HG03442 (cell line): ENCODE data around the gene ARMH4.
A peak's percentile ranks its signal among the peaks of the same experiment; 100 is the strongest.

ENCODE experiments used
- ATAC-seq: cut with Tn5 transposase; IDR thresholded peaks from one replicate; pipeline ENCODE4 v1.9.1; 2021; ENCODE audit warnings: mild to moderate bottlenecking, moderate library complexity; ENCODE audit not compliant: unreplicated experiment

ARMH4 gene

DNA sequence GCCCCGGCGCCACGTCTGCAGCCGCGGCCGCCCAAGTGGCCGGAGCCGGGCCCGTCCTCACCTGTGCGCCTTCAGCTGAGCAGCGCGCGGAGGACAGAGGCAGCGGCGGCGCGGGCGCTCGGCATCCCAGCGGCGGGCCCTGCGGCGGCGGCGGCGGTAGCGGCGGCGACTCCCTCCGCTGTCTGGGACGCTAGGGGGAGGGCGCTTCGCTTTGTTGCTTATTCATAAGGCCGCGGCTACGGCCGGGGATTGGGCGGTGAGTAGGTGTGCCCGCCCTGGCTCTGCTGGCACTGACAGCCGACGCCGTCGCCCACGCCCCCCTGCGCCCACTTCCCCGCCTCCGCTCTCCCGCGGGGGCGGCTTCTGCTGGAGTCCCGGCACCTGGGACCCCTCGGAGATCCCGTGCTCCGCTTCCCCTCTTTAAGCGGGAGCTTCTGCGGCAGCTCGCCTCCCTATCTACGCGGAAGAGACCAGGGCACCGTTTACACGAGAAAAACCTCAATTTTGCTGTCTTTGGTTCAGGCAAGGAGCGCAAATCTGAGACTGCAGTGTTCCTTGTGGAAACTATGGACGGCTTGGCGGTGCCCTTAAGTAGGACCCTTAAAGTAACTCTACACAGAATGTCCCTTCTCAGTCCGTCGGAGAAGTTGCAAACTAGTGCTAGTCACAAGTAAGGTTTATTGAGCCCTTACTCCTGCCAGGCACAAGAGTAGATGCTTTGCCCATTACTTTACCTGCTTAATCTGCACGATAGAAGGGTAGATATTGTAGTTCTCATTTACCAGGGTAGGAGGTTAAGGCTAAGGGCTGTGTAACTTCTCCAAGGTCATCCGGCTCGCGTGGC is at the start of gene ARMH4:
Gene ARMH4, minus strand, starts transcription at position 200 of the 844 bp plus-strand sequence. CDS start 12,855 bp downstream, outside the sequence.
- peak; percentile 97 for ATAC-seq

- no peak for ATAC-seq
Observed at GRCh38 chr14:58200846-58201245, 48.8 kb upstream of the ARMH4 start.

DNA sequence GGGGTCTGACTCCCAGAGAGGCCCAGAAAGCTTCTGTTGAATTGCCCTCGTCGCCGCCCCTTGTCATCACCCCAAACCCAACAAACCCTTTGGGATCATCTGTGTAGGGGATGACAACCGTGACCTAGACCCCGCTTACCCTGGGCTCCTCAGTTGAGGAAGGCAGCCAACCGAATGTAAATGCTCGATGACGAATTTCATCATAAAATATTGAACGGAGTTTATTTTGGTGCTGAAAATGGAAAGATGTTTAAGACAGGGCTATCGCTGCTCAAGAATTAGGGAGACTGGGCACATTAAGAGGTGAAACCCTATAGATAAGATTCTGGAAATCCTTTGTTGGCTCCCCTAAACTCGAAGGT is 48.4 kb upstream of the ARMH4 start:
- ATAC-seq = peak; percentile 3

GRCh38 chr14:58199726-58200479 is 47.9 kb upstream of the ARMH4 start, which contains the start of gene ACTR10:
Gene ACTR10 (plus strand): TSS chr14:58200149. CDS start chr14:58200218, 69 bp downstream.
- ATAC-seq = peak; percentile 91

DNA sequence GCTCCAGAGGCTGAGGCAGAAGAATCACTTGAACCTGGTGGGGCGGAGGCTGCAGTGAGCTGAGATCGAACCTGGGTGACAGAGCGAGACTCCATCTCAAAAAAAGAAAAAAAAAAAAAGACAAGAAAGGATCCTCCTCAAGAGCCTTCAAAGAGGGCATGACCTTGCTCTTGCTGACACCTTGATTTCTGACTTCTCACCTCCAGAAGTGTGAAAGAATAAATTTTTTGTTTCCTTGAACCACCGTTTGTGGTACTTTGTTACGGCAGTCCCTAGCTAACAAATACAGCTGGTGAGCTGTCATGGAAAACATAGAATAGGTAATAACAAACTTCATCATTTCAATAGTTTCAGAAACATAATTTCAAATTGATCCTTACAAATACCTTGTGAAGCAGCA is 46.1 kb upstream of the ARMH4 start:
- ATAC-seq = no peak

DNA sequence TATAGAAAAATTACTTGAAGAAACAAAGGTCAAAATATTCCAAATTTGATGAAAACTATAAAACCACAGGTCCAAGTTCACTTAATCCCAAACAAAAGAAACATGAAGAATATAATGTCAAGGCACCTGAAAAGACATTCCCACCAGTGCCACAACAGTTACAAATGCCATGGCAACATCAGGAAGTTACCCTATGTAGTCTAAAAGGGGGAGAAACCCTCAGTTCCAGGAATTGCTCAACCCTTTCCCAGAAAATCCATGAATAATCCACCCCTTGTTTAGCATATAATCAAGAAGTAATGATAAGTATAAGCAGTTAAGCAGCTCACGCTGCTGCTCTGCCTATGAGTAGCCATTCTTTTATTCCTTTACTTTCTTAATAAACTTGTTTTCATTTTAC is 44.2 kb upstream of the ARMH4 start:
- ATAC-seq = no peak

DNA sequence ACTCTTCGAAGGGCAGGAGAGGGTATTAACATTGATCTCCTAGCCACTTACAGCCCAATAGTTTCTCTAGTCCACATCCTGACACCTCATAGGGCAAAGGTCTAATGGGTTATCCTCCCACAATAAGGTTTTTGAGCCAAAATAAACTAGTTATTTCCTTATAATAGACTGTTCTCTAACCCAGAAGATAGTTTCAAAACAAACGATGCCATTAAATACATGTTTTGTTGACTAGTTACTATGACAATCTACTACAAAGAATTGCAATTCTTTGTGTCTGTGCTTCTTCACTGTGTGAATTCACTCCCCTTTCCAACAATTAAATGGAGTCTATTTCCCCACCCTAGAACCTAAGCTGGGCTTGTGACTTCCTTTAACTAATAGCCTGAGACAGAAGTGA is 41.5 kb upstream of the ARMH4 start:
- no peak for ATAC-seq

GRCh38 chr14:58191763-58192601 is 40.0 kb upstream of the ARMH4 start:
- ATAC-seq = no peak

DNA sequence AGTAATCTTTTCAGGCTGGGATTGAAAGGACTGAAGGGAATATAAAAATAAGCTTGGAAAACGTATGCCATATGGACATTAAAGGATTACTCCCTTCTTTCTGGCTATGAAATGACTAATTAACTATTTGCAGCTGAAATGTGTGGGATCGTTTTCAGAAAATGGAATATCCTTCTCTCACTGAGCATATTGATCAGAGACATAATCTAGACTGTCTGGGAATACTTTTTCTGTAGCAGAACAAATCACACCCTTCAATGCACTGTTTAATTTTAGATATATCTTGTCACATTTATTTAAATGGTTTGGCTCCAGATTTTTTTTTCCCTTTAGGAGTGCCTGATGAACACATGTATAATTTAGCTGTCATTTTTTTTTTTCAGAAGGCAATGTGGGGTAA is 37.2 kb upstream of the ARMH4 start:
- no peak for ATAC-seq

DNA sequence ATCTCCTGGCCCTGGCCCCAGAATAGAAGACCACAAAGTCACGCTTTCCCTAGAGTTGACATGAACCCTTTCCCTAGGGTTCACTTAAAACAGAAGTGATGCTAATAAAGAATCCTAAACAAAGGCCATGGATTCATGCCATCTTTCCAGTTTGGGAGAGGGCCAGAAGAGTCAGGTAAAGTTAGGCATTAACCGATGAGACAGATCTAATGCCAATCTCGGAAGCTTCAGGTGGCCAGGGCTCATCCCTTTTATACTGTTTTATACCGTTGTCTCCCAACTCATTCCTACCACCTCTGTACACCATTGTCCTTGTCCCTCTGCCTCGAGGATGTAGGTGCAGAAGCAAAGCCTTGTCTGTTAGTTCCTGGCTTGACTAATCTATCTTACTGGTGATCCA is 25.1 kb upstream of the ARMH4 start:
- no peak for ATAC-seq

GRCh38 chr14:58171090-58171489 is 19.1 kb upstream of the ARMH4 start:
- peak; percentile 100 for ATAC-seq

DNA sequence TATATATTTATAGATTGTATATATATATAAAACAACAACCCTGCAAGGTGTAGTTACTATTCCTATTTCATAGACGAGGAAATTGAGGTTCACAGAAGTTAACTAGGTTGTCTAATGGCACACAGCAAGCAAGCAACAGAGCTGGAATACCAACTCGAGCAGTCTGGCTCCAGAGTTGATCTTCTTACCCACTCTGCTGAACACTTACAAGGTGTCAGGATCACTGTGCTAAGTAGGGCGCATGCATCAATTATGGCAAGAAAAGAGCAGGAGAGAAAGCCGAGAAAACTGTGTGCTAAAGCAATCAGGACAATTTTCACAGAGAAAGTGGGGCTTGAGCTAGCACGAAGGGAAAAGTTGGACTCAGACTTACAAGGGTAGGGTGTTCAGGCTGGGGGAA is 15.9 kb upstream of the ARMH4 start:
- ATAC-seq = no peak

- no peak for ATAC-seq
Observed at GRCh38 chr14:58167057-58167456, 15.0 kb upstream of the ARMH4 start.

- ATAC-seq = no peak
Observed at GRCh38 chr14:58166005-58166983, 14.3 kb upstream of the ARMH4 start.

- ATAC-seq = no peak
Observed at GRCh38 chr14:58160561-58160960, 8.5 kb upstream of the ARMH4 start.

GRCh38 chr14:58151133-58152013 is 640 bp downstream of the ARMH4 start:
- peak; percentile 30 for ATAC-seq

DNA sequence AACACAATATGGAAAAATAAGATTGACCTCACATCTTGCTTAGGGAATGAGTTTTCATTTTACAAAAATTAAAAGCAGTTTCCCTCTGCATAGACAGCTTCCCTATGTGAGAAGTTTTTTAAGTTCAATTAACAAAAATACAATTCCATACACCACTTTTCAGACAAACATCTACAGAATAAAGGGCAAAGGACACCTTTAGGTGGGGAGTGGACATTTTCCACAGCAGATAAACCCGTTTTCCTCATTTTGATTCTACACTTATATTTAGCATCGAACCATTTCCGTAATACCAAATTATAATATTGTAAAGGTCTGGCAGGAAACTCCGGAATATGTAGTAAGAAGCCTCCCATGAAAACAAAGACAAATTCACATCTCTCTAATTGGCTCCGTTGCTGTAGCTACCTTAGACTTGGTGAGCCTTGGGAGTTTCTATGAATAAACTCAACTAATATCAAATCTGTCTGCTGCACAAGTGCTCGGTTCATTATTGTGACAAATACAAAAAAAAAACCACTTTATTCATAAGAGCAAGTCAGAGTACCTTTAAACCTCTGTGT is 1.7 kb downstream of the ARMH4 start:
- no peak for ATAC-seq

GRCh38 chr14:58149196-58149595 is 2.8 kb downstream of the ARMH4 start:
- ATAC-seq = no peak

DNA sequence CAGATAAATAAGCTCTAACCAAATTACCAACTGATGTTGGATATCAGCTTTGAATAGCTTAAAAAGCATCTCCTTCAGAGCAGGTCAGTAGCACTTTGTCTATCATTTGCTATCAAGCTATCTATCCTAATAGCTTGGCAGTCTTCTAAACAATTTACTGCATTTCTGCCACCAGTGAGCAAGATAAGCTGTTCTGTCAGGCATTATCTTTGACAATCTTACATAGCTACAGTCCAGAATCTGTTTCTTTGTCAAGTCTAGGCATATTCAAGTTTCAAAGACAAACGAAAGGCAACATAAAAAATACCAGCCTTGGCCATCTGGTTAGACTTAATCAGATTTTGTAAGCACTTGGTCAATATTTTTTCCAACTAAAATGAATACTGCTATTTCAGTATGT is 5.6 kb downstream of the ARMH4 start:
- no peak for ATAC-seq
